Measurements from ENCODE around the gene UNC13B.

The UNC13B gene

DNA sequence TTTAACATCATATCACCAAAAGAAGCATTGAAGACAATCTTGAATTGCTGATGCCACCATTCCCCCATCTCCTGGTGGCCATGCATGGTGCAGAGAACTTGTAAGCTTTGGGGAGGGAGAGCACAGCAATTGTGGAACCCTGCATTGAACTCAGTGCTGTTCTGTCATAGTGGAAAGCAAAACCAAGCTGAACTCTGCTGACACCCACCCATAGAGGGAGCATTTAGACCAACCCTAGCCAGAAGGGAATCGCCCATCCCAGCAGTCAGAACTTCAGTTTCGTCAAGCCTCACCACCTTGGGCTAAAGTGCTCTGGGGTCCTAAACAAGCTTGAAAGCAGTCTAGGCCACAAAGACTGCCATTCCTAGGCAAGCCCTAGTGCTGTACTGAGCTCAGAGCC lies 290.7 kb downstream of the UNC13B start:
- no peak for DNase-seq

DNA sequence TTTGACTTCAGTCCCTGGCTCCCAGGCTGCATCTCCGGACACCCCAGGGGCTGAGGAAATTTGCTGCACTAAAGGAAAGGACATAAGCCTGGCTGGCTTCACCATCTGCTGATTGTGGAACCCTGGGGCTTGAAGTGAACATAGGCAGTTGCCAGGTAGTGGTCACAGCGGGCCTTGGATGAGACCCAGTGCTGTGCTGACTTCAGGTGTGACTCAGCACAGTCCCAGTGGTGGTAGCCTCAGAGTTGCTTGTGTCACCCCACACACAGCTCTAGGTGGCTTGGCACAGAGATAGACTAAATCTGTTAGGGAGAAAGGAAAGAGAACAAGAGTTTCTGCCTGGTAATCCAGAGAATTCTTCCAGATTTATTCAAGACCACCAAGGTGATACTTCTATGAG lies 292.0 kb downstream of the UNC13B start:
- no peak for DNase-seq
